ENCODE results near the gene FZR1. TPM values are rescaled to one million over a fixed set of nuclear protein-coding genes. Genes with fewer than 3 reads are reported as not detected.

The FZR1 gene
- total and polyA plus RNA-seq, 2 of the 13 experiments (the other 11 are each of a cell fraction or from before 2014, with no cell fraction given) = 29.0 to 30.8 TPM

DNA sequence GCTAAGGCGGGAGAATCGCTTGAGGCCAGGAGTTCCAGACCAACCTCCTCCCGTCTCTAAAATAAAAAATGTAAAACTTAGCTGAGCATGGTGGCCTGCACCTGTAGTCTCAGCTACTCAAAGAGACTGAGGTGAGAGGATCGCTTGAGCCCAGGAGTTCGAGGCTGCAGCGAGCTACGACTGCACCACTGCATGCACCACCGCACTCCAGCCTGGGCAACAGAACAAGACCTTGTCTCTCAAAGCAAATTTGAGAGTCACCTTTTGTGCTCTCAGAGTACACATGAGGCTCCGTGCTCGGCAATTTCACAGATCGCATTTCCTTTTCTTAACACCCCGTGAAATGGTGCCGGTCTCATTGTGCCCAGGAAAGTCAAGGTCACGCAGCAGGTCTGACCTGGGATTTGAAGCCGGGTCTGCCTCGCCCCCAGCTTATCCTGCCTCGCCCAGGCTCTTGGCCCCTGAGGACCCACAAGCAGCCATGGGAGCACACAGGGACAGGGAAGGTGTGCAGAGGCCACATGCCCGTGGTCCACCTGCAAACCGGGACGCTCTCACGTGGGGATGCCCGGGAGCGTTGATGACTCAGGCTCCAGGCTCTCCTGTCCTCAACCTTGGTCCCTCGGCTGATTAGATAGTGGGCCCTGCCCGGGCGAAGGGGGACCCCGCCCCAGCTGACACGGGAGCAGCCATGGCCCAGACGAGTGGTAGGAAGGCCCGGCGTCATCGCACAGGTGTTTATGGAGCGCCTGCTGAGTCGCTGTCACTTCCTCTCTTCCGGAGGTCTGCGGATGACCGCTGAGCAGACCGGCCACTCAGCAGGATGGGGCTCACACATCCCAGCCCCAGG is 24.6 kb upstream of the FZR1 start:
- Histone ChIP-seq H3K79me2 (ENCODE audit: insufficient read depth, low read length) (no peaks in the 10 kb centered on the region), H3K4me1 (ENCODE audit: insufficient read depth, low read length) (peaks cover 20% of the 10 kb centered on the region), H2AFZ (ENCODE audit: low read length) (no peak overlapping the region), H3K4me2 (ENCODE audit: low read depth, low read length) (peak overlapping the region; percentile 61), H3K27ac (ENCODE audit: extremely low read length, insufficient read depth, low read length) (no peak overlapping the region), H3K9me3 (ENCODE audit: low read length) (no peaks in the 10 kb centered on the region), H4K20me1 (ENCODE audit: insufficient read depth, low read length) (no peaks in the 10 kb centered on the region), H3K4me3 (replicated peaks in 1 of 3; ENCODE audit: insufficient read depth in 1 of 3, low read depth in 2 of 3, low read length in 3 of 3) (peak overlapping the region in 1 of 3 experiments; percentile 67; a peak in 2 of 6 replicates), H3K9ac (ENCODE audit: insufficient read depth, low read depth, low read length) (no peak overlapping the region; the same call in 1 of the 2 replicates), H3K36me3 (replicated peaks in 1 of 2; ENCODE audit: control insufficient read depth in 1 of 2, insufficient read depth in 2 of 2, low read length in 2 of 2) (no peaks in the 10 kb centered on the region), H3K27me3 (ENCODE audit: control insufficient read depth in 1 of 2, insufficient read depth in 2 of 2, low read length in 2 of 2) (no peaks in the 10 kb centered on the region)
- in situ Hi-C loops (cut with HindIII; ENCODE audit: extremely low pct_ligation_motif_present, low pct_unique_long_range_greater_than_20kb) (no loop called here), intact Hi-C loops (cut with micrococcal nuclease; ENCODE audit: unreplicated experiment) (no loop called here)
- ChIA-PET POLR2A (interaction anchor here (1.1 to 3.0 kb wide), 3 partner anchors 13 to 76 kb away, joined by 3 to 24 read pairs (median 6); partner anchors contain the start of genes DOHH and MFSD12), CTCF (ENCODE audit: low intra/inter-chr PET ratio, low total read pairs) (no interaction called here)
- no TSS peak for BruUV-seq (replicated peaks)
- 19% methylated on average over 21 of the region's 38 CpGs for WGBS (ENCODE audit: low lambda C conversion rate)
- ATAC-seq = peak; percentile 17
- no peak for FAIRE-seq
- peak; percentile 47 for DNase-seq (ENCODE audit: low spot score)
- no peak for TF ChIP-seq ZNF777 (CRISPR knock-in tag; IDR thresholded peaks at IDR 0.05)
- peak; percentile 86 for TF ChIP-seq ZNF792 (CRISPR knock-in tag; IDR thresholded peaks at IDR 0.05)
- TF ChIP-seq SIX4 (CRISPR knock-in tag; IDR thresholded peaks at IDR 0.05) = 0 out of 2 replicates have a peak, but pooled peaks have one; percentile 38
- peak; percentile 66; the same call in 1 of the 2 replicates for TF ChIP-seq JUND (CRISPR knock-in tag; IDR thresholded peaks at IDR 0.05)
- TF ChIP-seq REL (CRISPR knock-in tag; conservative IDR thresholded peaks at IDR 0.05) = no peak
- TF ChIP-seq TCF7L2 (IDR thresholded peaks at IDR 0.05; ENCODE audit: low read depth, low read length) = no peak
- peak; percentile 69; the same call in 1 of the 2 replicates for TF ChIP-seq ETV6 (CRISPR knock-in tag; conservative IDR thresholded peaks at IDR 0.05)
- TF ChIP-seq RBAK (CRISPR knock-in tag; IDR thresholded peaks at IDR 0.05) = no peak; the same call in 1 of the 2 replicates
- TF ChIP-seq, protein P1, sequence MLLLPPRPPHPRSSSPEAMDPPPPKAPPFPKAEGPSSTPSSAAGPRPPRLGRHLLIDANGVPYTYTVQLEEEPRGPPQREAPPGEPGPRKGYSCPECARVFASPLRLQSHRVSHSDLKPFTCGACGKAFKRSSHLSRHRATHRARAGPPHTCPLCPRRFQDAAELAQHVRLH (CRISPR knock-in tag; IDR thresholded peaks at IDR 0.05; ENCODE audit: borderline replicate concordance, low read depth) = peak; percentile 66; the same call in 1 of the 2 replicates
- no peak for TF ChIP-seq NFE2 (CRISPR knock-in tag; IDR thresholded peaks at IDR 0.05)
- TF ChIP-seq KLF9 (CRISPR knock-in tag; IDR thresholded peaks at IDR 0.05; ENCODE audit: low read depth) = no peak
- TF ChIP-seq KDM5B (CRISPR knock-in tag; IDR thresholded peaks at IDR 0.05; ENCODE audit: borderline replicate concordance) = peak; percentile 97; the same call in 1 of the 2 replicates
- TF ChIP-seq XBP1 (CRISPR knock-in tag; IDR thresholded peaks at IDR 0.05) = no peak
- TF ChIP-seq FOXO1 (CRISPR knock-in tag; IDR thresholded peaks at IDR 0.05) = 0 out of 2 replicates have a peak, but pooled peaks have one; percentile 20
- TF ChIP-seq HIVEP1 (CRISPR knock-in tag; IDR thresholded peaks at IDR 0.05) = peak; percentile 92
- no peak for TF ChIP-seq ZNF639 (CRISPR knock-in tag; conservative IDR thresholded peaks at IDR 0.05)
- TF ChIP-seq ZNF468 (CRISPR knock-in tag; IDR thresholded peaks at IDR 0.05) = peak; percentile 94
- peak; percentile 81; the same call in 1 of the 2 replicates for TF ChIP-seq EEA1 (CRISPR knock-in tag; IDR thresholded peaks at IDR 0.05; ENCODE audit: borderline replicate concordance)
- TF ChIP-seq RFX3 (CRISPR knock-in tag; IDR thresholded peaks at IDR 0.05) = no peak
- no peak for TF ChIP-seq NFIC (IDR thresholded peaks at IDR 0.05; ENCODE audit: low read length)
- TF ChIP-seq, protein P2, sequence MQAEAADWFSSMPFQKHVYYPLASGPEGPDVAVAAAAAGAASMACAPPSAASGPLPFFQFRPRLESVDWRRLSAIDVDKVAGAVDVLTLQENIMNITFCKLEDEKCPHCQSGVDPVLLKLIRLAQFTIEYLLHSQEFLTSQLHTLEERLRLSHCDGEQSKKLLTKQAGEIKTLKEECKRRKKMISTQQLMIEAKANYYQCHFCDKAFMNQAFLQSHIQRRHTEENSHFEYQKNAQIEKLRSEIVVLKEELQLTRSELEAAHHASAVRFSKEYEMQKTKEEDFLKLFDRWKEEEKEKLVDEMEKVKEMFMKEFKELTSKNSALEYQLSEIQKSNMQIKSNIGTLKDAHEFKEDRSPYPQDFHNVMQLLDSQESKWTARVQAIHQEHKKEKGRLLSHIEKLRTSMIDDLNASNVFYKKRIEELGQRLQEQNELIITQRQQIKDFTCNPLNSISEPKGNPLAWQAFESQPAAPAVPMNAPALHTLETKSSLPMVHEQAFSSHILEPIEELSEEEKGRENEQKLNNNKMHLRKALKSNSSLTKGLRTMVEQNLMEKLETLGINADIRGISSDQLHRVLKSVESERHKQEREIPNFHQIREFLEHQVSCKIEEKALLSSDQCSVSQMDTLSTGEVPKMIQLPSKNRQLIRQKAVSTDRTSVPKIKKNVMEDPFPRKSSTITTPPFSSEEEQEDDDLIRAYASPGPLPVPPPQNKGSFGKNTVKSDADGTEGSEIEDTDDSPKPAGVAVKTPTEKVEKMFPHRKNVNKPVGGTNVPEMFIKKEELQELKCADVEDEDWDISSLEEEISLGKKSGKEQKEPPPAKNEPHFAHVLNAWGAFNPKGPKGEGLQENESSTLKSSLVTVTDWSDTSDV (CRISPR knock-in tag; IDR thresholded peaks at IDR 0.05) = peak; percentile 95; the same call in 1 of the 2 replicates
- no peak for TF ChIP-seq ZNF660 (CRISPR knock-in tag; IDR thresholded peaks at IDR 0.05; ENCODE audit: borderline replicate concordance, low read depth)

All from HepG2 (cell line).